ENCODE results near the gene TAGLN.

The TAGLN gene

DNA sequence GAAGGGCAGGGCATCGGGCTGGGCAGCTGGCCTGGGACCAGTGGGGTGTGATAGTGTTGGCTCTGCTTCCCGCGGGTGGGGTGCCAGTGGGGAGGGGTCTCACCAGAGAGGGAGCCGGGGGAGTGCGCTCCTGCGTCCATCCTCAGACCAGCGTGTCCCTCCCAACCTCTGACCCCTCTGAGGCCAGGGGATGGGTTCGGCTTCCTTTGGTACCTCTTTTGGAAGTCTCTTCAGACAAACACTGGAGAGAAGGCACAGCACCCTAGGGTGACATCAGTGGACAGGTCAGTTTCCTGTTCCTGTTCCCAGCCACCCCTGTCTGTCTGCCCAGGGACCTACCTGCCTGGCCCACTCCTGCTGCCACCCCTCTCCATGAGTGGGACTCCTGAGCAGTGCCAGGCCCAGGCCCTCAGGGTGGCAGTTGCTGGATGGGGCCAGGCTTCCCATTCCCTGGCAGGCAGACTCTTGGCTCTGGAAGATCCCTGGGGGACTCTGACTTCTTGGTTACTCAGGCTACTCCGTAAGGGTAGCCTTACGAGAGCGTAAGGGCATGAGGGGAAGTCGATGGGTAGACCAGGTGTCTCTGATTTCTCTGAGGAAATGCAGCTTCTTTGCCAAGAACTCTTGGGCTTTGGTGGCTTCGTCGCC lies 2.6 kb downstream of the TAGLN start:
- Histone ChIP-seq H3K27ac (ENCODE audit: low read length) (no peak overlapping the region), H3K4me2 (ENCODE audit: low read depth, low read length) (no peak overlapping the region), H2AFZ (ENCODE audit: low read length) (no peak overlapping the region), H3K9me2 (replicated peaks; ENCODE audit: insufficient read depth, low read length) (no peaks in the 10 kb centered on the region), H4K20me1 (ENCODE audit: insufficient read depth, low read length) (no peaks in the 10 kb centered on the region), H3K9ac (ENCODE audit: low read length) (no peak overlapping the region), H3K4me3 (ENCODE audit: low read length) (no peak overlapping the region), H3K4me1 (ENCODE audit: low read length) (no peaks in the 10 kb centered on the region), H3F3A (ENCODE audit: insufficient read depth, low read length) (no peaks in the 10 kb centered on the region), H3K9me3 (replicated peaks; ENCODE audit: insufficient read depth, low read length) (no peaks in the 10 kb centered on the region), H3K27me3 (replicated peaks; ENCODE audit: insufficient read depth, low read length) (no peaks in the 10 kb centered on the region), H3K36me3 (replicated peaks; ENCODE audit: insufficient read depth, low read length) (no peaks in the 10 kb centered on the region), H3K79me2 (ENCODE audit: low read length) (no peaks in the 10 kb centered on the region)
- TF ChIP-seq CTCF (IDR thresholded peaks at IDR 0.05; ENCODE audit: low read length) (no peak), EZH2 (optimal IDR thresholded peaks at IDR 0.05; ENCODE audit: low read depth, low read length) (no peak), EZH2phosphoT487 (IDR thresholded peaks at IDR 0.05; ENCODE audit: low read length) (no peak)
- DNase-seq, result no peak

DNA sequence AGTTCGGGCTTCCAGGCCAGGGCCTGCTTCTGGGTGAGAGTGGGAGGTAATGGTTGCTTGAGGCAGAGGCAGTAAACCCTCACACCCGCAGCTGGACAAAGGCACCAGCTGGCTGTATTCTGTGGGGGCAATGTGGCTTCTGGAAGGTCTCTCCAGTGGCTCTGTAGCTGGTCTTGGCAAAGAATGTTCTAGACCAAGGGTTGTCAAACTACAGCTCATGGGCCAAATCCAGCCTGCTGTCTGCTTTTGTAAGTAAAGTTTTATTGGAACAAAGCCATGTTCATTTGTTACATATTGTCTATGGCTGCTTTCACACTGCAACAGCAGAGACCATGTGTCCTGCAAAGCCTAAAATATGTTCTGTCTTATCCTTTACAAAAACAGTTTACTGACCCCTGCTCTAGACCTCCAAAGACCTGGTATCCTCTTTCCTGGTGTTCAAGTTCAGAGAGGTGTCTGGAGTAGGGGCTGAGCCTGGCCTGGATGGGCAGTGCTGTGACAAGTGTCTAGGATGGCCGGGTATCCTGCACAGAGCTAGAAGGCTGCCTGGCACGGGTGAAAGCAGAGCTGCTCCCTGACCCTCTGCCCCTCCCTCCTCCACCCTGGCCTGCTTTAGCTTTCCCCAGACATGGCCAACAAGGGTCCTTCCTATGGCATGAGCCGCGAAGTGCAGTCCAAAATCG lies 3.4 kb downstream of the TAGLN start:
- no peaks in the 10 kb centered on the region for H4K20me1 ChIP-seq (ENCODE audit: insufficient read depth, low read length)
- no peaks in the 10 kb centered on the region for H3K79me2 ChIP-seq (ENCODE audit: low read length)
- no peaks in the 10 kb centered on the region for H3K9me3 ChIP-seq (replicated peaks; ENCODE audit: insufficient read depth, low read length)
- no peaks in the 10 kb centered on the region for H3K36me3 ChIP-seq (replicated peaks; ENCODE audit: insufficient read depth, low read length)
- H3K9me2 ChIP-seq (replicated peaks; ENCODE audit: insufficient read depth, low read length), result no peaks in the 10 kb centered on the region
- no peak overlapping the region for H2AFZ ChIP-seq (ENCODE audit: low read length)
- H3K4me2 ChIP-seq (ENCODE audit: low read depth, low read length), result no peak overlapping the region
- no peaks in the 10 kb centered on the region for H3F3A ChIP-seq (ENCODE audit: insufficient read depth, low read length)
- no peak overlapping the region for H3K4me3 ChIP-seq (ENCODE audit: low read length)
- no peaks in the 10 kb centered on the region for H3K27me3 ChIP-seq (replicated peaks; ENCODE audit: insufficient read depth, low read length)
- no peak overlapping the region for H3K27ac ChIP-seq (ENCODE audit: low read length)
- no peak for DNase-seq
- H3K9ac ChIP-seq (ENCODE audit: low read length), result no peak overlapping the region
- H3K4me1 ChIP-seq (ENCODE audit: low read length), result no peaks in the 10 kb centered on the region
- TF ChIP-seq CTCF (IDR thresholded peaks at IDR 0.05; ENCODE audit: low read length) (no peak), EZH2phosphoT487 (IDR thresholded peaks at IDR 0.05; ENCODE audit: low read length) (no peak), EZH2 (optimal IDR thresholded peaks at IDR 0.05; ENCODE audit: low read depth, low read length) (no peak)

- Histone ChIP-seq H3K27ac (ENCODE audit: low read length) (no peak overlapping the region), H3K9ac (ENCODE audit: low read length) (no peak overlapping the region), H3K4me2 (ENCODE audit: low read depth, low read length) (no peak overlapping the region), H3K9me3 (replicated peaks; ENCODE audit: insufficient read depth, low read length) (no peaks in the 10 kb centered on the region), H2AFZ (ENCODE audit: low read length) (no peak overlapping the region), H3K36me3 (replicated peaks; ENCODE audit: insufficient read depth, low read length) (no peaks in the 10 kb centered on the region), H3K79me2 (ENCODE audit: low read length) (no peaks in the 10 kb centered on the region), H3K27me3 (replicated peaks; ENCODE audit: insufficient read depth, low read length) (no peaks in the 10 kb centered on the region), H3K9me2 (replicated peaks; ENCODE audit: insufficient read depth, low read length) (no peaks in the 10 kb centered on the region), H4K20me1 (ENCODE audit: insufficient read depth, low read length) (no peaks in the 10 kb centered on the region), H3K4me3 (ENCODE audit: low read length) (no peak overlapping the region), H3F3A (ENCODE audit: insufficient read depth, low read length) (no peaks in the 10 kb centered on the region), H3K4me1 (ENCODE audit: low read length) (no peaks in the 10 kb centered on the region)
- no peak for DNase-seq
- TF ChIP-seq EZH2 (optimal IDR thresholded peaks at IDR 0.05; ENCODE audit: low read depth, low read length) (no peak), CTCF (IDR thresholded peaks at IDR 0.05; ENCODE audit: low read length) (no peak), EZH2phosphoT487 (IDR thresholded peaks at IDR 0.05; ENCODE audit: low read length) (no peak)
Measured at GRCh38 chr11:117203069-117203407, 3.9 kb downstream of the TAGLN start.

All from MM.1S (cell line).